HG03575 (cell line): ENCODE measurements around the gene PROS1.

Source experiments
- ATAC-seq: cut with Tn5 transposase; IDR thresholded peaks from one replicate; pipeline ENCODE4 v1.9.1; 2021; ENCODE audit not compliant: unreplicated experiment, insufficient number of reproducible peaks, low FRiP score; ENCODE audit errors: extremely low read depth

PROS1 gene

DNA sequence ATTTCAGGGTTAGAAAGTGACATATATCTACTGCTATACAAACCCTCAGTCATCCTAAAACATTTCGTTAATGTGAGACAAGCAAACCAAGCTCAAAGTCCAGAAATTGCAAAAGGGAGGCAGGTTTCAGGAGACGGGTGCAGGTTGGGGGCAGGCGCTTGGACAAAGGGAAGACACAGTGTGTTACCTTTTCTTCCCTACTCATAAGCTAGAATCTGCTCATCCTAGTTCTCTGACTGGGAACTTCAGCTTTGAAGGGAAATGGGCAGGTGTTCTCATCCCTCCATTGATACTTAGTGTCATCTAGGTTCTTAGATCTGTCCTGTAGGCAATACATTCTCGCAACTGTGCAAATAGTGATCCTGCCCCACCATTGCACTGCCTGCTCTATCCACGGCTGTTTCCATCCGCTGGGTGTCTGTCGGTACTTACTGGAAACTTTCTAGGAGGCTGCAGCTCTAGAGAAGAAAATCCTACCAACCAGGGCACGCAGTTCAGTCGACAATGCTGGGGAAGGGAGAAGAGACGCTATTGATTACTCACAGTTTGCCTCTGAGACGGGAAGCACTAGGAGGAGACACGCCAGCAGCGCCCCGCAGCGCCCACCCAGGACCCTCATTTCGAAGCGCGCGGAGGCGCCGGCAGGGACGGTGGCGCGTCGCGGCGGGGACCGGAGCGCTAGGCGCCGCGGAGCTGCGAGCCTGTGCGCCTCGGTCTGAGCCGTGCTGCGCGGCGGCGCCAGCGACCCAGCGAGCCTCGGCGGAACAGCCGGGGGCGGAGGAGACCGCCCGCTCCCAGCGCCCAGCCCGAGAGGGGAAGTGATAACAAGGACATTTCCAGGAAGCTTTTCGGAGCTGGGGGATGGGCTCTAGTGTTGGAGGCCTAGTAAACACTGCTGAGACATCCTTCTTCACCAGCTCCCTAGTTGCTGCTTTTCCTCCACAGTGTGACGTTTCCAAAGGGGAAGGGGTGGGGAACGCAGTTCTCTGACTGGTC is at the start of gene PROS1:
TSS of gene PROS1 (minus strand) at position 766 of the 996 bp plus-strand sequence. CDS start at position 619, 147 bp downstream.
- no peak for ATAC-seq

DNA sequence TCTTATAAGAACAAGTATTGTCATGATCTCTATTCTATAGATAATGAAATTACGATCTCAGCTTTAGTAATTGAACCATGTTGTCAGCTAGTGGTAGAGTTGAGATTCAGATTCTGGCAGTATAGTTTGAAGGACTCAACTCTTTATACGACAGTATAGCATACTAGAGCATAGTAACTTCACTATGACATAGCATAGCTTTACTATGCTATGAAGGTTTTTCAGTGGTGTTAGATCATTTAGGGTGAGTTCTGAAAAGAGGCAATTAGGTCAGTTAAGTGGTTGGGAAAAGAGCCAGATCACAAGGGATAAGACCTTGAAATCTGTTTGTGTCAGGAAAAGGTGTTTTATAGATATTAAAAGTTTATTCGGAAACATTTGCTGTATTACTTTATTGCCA is 46.6 kb upstream of the PROS1 start:
- ATAC-seq, result no peak

DNA sequence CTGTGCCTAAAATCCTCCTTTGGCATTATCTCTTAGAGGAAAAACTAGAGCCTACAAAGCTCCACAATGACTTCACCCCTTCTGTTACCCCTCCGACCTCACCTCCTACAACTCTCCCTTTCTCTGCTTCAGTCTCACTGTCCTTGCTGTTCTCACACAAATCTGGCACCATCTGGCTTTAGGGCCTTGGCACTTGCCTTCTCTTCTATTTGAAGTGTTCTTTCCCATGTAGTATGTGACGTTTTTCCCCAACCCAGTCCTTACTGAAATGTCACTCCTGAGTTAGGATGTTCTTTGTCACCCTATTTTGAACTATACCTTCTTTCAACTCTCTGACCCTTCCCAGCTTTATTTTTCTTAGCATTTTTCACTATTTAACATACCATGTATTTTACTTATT is 46.0 kb upstream of the PROS1 start:
- ATAC-seq, result no peak

DNA sequence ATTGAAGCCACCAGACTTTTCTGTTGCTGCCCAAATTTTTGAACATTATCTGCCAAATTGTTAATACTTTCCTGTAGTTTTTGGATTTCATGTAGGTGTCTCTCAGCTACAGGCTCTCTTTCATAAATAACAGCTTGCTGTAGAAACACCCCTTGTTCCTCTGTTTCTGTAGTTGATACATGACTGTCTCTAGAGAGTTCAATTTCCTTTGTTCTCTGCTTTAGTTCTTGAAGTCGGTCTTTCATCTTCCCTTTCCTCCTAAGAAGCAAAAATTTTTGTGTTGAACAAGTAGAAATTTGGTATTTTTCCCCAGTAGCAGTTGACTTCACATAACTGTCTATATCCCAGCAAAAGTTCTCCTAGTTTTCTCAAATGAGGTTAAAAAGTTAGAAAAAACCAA is 41.3 kb upstream of the PROS1 start:
- no peak for ATAC-seq

DNA sequence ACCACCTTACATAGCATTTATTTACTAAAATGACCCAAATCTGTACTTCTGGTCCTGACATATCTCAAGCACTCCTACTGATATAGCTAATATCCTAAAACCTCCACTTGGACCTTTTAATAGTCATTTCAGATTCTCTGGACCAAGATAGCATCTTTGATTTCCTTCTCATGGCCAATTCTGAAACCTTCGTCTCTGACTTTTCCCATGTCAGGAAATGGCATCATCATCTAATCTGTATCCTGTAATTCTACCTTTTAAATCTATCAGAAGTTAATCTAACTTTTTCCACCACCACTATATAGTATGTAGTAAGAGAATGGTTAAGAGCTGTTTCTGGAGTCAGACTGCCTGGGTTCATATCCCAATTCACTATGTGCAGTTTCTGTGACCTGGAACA is 38.5 kb upstream of the PROS1 start:
- no peak for ATAC-seq

DNA sequence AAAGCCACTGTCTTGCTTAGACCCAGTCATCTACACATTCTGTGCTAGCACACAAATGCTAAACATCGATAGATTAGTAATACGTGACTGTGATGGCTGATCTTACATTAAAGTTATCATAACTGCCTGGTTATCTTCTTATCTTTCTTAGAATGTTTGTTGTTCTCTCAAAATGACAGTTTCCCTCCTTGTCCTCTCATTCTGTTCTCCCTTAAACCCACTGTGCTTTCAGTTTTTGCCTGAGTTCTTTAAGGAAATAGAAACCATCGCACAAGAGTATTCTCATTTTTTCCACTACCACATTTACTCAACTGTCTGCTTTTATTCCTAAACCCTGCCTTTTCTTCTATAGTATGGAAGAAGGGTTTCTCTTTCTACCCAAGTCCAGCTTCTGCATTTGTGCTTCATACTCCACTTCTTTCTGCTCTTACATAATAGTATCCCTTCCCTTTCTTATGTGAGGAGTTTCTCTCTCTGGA is 37.6 kb upstream of the PROS1 start:
- ATAC-seq, result no peak

DNA sequence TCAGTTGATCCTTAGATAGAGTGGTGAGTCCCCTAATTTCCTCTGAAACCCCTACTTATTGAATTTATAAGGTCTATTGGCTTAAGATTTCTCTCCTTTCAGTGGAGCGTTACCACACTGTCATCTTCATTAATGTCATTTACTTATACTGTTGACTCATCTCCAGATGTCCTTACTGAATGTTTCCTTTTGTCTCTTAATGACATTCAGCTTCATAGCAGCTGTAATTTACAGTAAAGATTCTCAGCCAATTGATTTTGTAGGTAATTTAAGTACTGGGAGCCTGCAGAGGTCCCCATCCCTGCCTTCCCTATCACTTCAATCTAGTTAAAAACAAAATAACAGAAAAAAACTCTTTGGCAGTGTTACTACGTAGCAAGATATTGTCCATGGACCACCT is 35.9 kb upstream of the PROS1 start:
- ATAC-seq, result no peak

DNA sequence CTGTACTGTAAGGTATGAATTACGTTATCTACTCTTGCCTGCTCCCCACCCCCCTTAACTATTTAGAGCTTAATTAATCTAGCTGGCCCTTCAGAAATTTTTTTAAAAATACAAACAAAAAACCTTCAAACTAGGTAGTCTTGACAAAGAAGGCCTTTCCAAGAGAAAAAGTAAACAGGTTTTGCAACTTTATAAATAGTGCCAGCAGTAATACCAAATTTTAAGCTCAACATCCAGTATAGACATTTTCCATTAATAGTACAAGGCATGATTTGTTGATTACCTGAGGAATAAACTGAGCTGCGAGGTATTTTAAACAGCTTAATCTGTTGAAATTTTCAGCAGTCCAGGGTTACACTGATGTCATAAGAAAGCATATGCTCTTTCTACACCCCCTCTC is 34.6 kb upstream of the PROS1 start:
- no peak for ATAC-seq

DNA sequence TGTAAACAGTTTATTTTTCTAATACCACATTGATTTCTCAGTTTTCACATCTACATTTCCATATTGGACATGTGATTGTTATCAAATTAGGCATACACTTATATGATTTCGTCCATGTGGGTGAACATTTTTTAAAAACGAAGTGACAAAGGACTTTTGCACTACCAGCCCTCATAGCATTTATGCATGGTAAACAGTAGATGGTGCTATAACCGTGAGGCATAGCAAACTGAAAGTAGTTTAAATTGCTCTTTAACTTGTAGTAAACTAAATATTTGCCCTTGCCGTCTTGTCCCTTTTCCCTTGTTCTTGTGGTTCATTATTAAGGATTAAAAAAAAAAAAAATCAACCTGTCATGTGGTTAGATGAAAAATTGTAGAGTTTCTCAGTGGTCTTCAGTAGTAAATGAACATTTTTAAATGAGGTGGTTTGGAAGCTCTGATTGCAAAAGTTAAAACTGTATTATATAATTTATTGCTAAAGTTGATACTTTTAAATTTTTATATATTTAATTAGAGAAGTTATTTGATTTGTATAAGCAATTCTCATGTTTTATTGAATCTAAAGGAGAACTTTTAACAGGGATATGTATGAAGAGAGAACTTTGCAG is 30.7 kb upstream of the PROS1 start:
- ATAC-seq, result peak; percentile 67

DNA sequence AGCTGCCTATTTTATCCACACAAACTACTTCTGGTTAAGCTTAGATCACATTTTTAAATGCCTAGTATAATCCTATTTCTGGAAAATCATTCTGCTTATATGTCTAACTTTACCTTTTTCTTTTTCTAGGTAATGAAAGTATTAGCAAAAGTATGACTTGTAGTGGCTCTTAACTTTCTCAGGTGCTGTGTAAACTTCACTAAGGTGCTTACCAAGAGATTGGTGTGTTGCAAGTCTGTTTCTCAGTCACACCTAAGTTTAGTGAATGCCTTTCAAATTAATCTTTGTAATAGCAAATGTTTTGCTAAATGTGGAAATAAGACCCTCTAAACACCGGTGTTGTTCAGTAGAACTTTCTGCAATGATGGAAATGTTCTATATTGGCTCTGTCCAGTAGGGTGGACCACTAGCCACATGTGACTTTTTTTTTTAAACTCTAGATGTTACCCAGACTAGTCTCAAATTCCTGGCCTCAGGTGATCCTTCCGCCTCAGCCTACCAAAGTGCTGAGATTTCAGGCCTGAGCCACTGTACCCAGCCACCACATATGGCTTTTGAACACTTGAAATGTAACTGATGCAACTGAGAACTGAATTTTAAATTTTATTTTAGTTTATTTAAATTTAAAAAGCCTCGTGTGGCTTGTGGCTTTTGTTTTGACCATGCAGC is 28.3 kb upstream of the PROS1 start:
- no peak for ATAC-seq

DNA sequence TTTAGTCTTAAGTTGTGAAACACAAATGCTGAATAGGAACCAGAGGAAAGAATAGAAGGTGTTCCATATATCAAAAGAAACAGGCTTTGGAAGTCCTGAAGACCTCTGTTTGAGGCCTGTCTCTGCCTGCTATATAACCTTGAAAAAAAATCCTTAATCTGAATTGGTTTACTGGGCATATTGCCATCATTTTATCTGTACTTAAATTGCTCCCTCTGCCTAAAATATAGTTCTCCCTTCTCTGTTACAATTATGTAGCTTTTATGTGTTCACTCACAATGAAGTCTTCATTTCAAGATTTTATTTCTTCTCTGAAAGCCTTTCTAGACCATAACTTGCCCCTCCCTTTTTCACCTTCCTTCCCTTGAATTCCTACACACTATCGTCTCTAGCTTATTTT is 27.5 kb upstream of the PROS1 start:
- no peak for ATAC-seq

DNA sequence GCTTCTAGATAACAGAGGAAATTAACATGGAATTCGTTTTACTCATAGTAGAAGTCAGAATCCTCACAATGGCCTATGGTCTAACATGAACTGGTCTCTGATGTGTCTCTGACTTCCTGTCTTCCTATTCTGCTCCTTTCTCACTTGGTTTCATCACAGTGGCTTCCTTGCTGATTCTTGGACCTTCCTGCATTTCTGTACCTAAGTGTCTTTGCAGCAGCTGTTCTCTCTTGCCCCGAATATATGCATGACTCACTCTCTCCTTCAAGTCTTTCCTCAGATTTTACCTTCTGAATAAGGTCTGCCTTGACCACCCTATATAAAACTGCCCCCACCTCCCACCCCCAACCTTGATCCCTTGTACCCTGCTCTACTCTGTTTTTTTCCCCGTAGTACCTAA is 20.4 kb upstream of the PROS1 start:
- ATAC-seq, result no peak

DNA sequence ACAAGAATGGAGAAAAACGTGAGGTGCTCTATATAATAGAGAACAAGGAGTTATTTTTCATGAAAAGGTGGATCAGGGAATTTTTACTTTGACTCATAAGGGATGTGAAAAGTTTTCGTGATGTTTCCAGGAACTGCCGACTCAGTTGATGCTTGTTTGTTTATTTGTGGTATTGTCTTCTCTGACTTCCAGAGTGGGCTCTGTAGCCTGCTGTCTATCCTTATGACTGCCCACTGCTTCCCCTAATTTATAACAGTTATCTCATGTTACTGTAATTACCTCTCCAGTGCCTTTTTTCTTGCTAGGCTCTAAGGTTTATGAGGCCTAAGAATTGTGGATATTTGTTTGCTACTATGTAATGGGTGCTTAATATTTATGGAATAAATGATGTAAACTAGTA is 18.5 kb upstream of the PROS1 start:
- no peak for ATAC-seq

DNA sequence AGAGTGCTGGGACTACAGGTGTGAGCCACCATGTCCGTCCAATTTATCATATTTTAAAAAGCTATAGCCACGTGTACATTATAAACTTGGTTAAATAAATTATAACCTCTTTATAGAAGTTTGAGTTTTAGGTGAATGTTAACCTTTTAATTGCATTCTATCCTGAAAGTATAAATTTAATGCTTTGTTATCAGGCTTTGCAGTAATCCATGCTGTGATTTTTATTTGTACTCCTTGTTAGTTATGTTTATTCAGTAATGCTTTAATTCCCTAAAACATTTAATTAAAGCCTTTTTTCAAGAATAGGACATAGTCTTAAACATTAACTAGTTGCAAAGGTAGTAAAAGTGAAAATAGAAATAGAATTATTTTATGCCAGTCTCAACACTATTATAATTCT is 17.9 kb upstream of the PROS1 start:
- ATAC-seq, result no peak

DNA sequence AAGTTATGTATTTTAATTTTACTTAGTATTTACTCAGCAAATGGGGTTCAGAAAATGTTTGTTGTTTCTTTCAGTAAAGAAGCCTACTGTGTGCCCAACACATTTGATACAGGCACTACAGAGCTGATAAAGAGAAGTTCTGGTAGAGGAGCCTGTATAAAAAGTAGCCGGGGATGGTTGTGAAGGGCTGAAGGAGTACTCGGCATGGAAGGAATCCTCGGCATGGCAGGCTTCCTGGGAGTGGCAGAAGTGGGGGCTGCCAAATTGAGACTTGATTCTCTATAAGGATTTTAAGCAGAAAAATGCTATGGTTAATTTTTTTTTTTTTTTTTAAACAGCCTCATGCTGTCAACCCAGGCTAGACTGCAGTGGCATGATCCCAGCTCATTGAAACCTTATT is 15.5 kb upstream of the PROS1 start:
- no peak for ATAC-seq

DNA sequence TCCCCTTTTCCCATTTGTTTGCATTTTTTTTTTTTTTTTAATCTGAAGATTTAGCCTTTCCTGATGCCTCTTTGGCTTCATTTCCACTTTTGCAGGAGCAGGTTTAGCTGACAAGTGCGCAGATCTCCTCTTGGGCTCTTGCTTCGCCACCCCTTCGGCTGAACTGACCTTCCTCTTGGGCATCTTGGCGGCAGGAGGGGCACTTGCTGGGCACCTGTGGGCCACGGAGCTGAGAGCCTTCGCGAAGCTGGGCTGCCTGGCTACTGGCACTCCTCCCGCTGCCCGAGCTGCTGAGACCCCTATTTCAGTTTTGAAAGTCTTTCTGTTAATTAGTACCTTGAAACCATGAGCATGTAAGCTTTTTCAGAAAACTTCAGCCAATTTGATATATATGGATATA is 15.1 kb upstream of the PROS1 start:
- no peak for ATAC-seq

DNA sequence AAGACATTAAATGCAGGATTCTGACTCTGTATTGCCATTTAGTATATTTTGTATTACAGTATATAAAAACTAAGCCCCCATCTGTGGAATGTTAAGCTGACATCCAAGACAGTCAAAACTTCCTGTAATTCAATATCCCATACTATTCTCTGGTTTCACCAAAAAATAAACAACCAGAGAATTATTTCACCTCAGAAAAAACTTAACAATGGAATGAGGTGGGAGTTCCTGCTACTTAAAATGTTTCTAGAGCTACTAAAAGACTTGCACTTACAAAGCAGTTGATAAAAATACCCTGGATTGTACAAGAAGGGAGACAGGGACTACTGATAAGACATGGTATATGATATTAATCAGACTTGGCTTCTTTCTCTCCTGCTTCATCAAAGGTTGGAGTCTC is 14.6 kb upstream of the PROS1 start:
- no peak for ATAC-seq

DNA sequence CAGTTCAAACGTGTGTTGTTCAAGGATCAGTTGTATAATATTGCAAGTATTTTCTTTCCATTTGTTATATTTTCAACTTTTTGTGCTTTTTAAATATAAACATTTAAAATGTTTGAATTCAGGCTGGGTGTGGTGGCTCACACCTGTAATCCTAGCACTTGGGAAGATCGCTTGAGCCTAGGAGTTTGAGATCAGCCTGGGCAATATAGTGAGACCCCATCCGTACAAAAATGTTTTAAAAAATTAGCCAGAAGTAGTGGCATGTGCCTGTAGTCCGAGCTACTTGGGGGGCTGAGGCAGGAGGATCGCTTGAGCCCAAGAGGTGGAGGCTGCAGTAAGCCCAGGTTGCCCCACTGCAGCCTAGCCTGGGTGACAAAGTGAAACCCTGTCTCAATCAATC is 10.9 kb upstream of the PROS1 start:
- ATAC-seq, result no peak

DNA sequence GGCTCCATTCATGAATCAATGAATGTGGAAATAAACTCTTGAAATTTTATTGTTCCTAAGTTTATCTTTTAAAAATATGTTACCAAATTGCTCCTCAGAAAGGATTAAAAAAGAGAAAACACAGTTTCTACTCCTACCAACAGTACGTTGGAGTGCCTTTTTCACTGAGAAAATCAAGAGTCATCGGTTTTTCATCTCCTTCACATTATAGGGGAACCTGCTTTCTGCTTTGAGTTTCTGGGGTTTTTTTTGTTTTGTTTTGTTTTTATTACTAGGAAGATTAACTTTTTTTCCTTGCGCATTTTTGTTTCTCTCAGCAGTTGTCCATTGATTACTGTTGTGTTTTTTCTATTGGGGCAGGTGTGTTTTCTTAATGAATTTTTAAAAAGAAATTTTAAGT is 9.7 kb upstream of the PROS1 start:
- no peak for ATAC-seq

DNA sequence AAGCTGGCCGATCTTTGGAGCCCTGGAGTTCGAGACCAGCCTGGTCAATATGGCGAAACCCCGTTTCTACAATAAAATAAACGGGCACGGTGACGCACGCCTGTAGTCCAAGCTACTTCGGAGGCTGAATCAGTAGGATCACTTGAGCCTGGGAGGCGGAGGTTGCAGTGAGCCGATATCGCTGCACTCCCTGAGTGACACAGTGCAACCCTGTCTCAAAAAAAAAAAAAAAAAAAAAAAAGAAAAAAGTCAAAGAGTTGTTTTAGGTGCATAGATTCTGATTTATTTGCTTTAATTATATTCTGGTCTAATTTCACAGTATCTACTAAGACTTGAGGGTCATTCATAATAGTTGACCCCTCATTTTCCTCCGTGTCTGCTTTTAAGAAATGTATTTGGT is 8.0 kb upstream of the PROS1 start:
- ATAC-seq, result no peak
